GM21526 (cell line): Measurements from ENCODE around the gene ERCC1.
"Not testable (repeated sequence)": the region's sequence is repeated elsewhere in the genome, so short reads cannot be mapped to it uniquely, and the experiment has no call there.

Experiments
- ATAC-seq: cut with Tn5 transposase; IDR thresholded peaks from one replicate; pipeline ENCODE4 v1.9.1; 2021; ENCODE audit warnings: moderate library complexity; ENCODE audit not compliant: unreplicated experiment, low FRiP score

ERCC1 gene

GRCh38 chr19:45432543-45432942, 8.8 kb upstream of the ERCC1 start:
- ATAC-seq: not testable (repeated sequence)

- ATAC-seq: not testable (repeated sequence)
Observed at GRCh38 chr19:45431008-45431407, 7.3 kb upstream of the ERCC1 start.

GRCh38 chr19:45429896-45430295, 6.2 kb upstream of the ERCC1 start:
- not testable (repeated sequence) for ATAC-seq

GRCh38 chr19:45428384-45429231, 4.9 kb upstream of the ERCC1 start:
- no peak for ATAC-seq

GRCh38 chr19:45424191-45425058, 708 bp upstream of the ERCC1 start:
- no peak for ATAC-seq

GRCh38 chr19:45423033-45423588, 606 bp downstream of the ERCC1 start:
- no peak for ATAC-seq

- ATAC-seq: no peak
Observed at GRCh38 chr19:45421947-45422498, 1.7 kb downstream of the ERCC1 start.

- no peak for ATAC-seq
Observed at GRCh38 chr19:45420871-45421270, 2.8 kb downstream of the ERCC1 start.

GRCh38 chr19:45420356-45420755, 3.4 kb downstream of the ERCC1 start:
- ATAC-seq: no peak

GRCh38 chr19:45419895-45420294, 3.8 kb downstream of the ERCC1 start:
- ATAC-seq: no peak

- ATAC-seq: peak; percentile 44
Observed at GRCh38 chr19:45419396-45419795, 4.3 kb downstream of the ERCC1 start.

GRCh38 chr19:45418802-45419201, 4.9 kb downstream of the ERCC1 start:
- ATAC-seq: no peak

- no peak for ATAC-seq
Observed at GRCh38 chr19:45417151-45417550, 6.6 kb downstream of the ERCC1 start.

GRCh38 chr19:45414468-45414867, 9.2 kb downstream of the ERCC1 start:
- ATAC-seq: no peak

GRCh38 chr19:45413497-45413896, 10.2 kb downstream of the ERCC1 start:
- ATAC-seq: no peak

GRCh38 chr19:45410330-45410729, 13.4 kb downstream of the ERCC1 start:
- not testable (repeated sequence) for ATAC-seq

- no peak for ATAC-seq
Observed at GRCh38 chr19:45409557-45409920, 14.2 kb downstream of the ERCC1 start.

GRCh38 chr19:45408830-45409556, 14.7 kb downstream of the ERCC1 start:
- ATAC-seq: no peak

GRCh38 chr19:45408121-45408520, 15.6 kb downstream of the ERCC1 start:
- ATAC-seq: no peak

GRCh38 chr19:45407585-45407984, 16.1 kb downstream of the ERCC1 start:
- ATAC-seq: not testable (repeated sequence)
